HuH-7.5 (cell line): ENCODE data around the gene KIAA1217.
A peak's percentile ranks its signal among the peaks of the same experiment; 100 is the strongest.

Experiments
- DNase-seq: peaks from one replicate; pipeline ENCODE4 v3.0.0; 2011; ENCODE audit warnings: low spot score

Gene KIAA1217

GRCh38 chr10:24554036-24554435 is 345.1 kb downstream of the KIAA1217 start:
- DNase-seq, result no peak

GRCh38 chr10:24556126-24556749 is 347.3 kb downstream of the KIAA1217 start:
- DNase-seq, result no peak

- DNase-seq, result peak; percentile 18
These were observed 348.1 kb downstream of the KIAA1217 start for GRCh38 chr10:24556750-24557742.

- DNase-seq, result no peak
These were observed 352.5 kb downstream of the KIAA1217 start for GRCh38 chr10:24561453-24561852.

- no peak for DNase-seq
These were observed 359.1 kb downstream of the KIAA1217 start for GRCh38 chr10:24568042-24568441.

- DNase-seq, result no peak
These were observed 360.4 kb downstream of the KIAA1217 start for GRCh38 chr10:24569330-24569796.

- no peak for DNase-seq
These were observed 361.1 kb downstream of the KIAA1217 start for GRCh38 chr10:24569828-24570657.

- no peak for DNase-seq
These were observed 361.9 kb downstream of the KIAA1217 start for GRCh38 chr10:24570658-24571426.

- no peak for DNase-seq
These were observed 363.0 kb downstream of the KIAA1217 start for GRCh38 chr10:24571870-24572450.

- no peak for DNase-seq
These were observed 365.2 kb downstream of the KIAA1217 start for GRCh38 chr10:24574161-24574560.

- DNase-seq, result no peak
These were observed 365.7 kb downstream of the KIAA1217 start for GRCh38 chr10:24574578-24575155.

- DNase-seq, result no peak
These were observed 366.6 kb downstream of the KIAA1217 start for GRCh38 chr10:24575481-24576002.

GRCh38 chr10:24579448-24579847 is 370.5 kb downstream of the KIAA1217 start:
- no peak for DNase-seq

- no peak for DNase-seq
These were observed 371.0 kb downstream of the KIAA1217 start for GRCh38 chr10:24579906-24580305.

- no peak for DNase-seq
These were observed 380.3 kb downstream of the KIAA1217 start for GRCh38 chr10:24589265-24589664.

GRCh38 chr10:24590697-24591457 is 381.9 kb downstream of the KIAA1217 start:
- no peak for DNase-seq

- DNase-seq, result no peak
These were observed 387.4 kb downstream of the KIAA1217 start for GRCh38 chr10:24596217-24596930.

GRCh38 chr10:24597426-24597825 is 388.5 kb downstream of the KIAA1217 start:
- DNase-seq, result no peak
